Activated CD4-positive, alpha-beta T cell treated with anti-CD3 and anti-CD28 coated beads, Interleukin-2, amount 10 ng/mL, durations not matched to agents 7 days and 5 days (primary cell): ENCODE data around the gene KCP. TPM values are rescaled to one million over a fixed set of nuclear protein-coding genes. Genes with fewer than 3 reads are reported as not detected.

Experiments
- CTCF ChIA-PET: fragments of 350-600 bp; sonication (Branson Sonifier 250); formaldehyde crosslinking; loops from one replicate; lab custom pipeline; 2021; ENCODE audit warnings: antibody characterized with exemption; lab: Charles Lee
- POLR2A ChIA-PET: fragments of 350-600 bp; sonication (Branson Sonifier 250); formaldehyde crosslinking; loops from one replicate; lab custom pipeline; 2021; ENCODE audit warnings: antibody characterized with exemption; lab: Charles Lee
- DNase-seq: peaks from one replicate; pipeline ENCODE4 v3.0.0-alpha.2; 2020
- H3K27ac Mint-ChIP-seq: one replicate; pipeline ENCODE4 v1.8.0; 2021; ENCODE audit warnings: mild to moderate bottlenecking, moderate library complexity, mixed read lengths
- H3K27me3 Mint-ChIP-seq: one replicate; pipeline ENCODE4 v1.8.0; 2021; ENCODE audit warnings: mixed read lengths
- H3K36me3 Mint-ChIP-seq: one replicate; pipeline ENCODE4 v1.8.0; 2021; ENCODE audit warnings: low read depth, mixed read lengths
- H3K4me1 Mint-ChIP-seq: one replicate; pipeline ENCODE4 v1.8.0; 2021; ENCODE audit warnings: mixed read lengths
- H3K4me3 Mint-ChIP-seq: one replicate; pipeline ENCODE4 v1.8.0; 2021; ENCODE audit warnings: mild to moderate bottlenecking, moderate library complexity, mixed read lengths
- H3K9me3 Mint-ChIP-seq: one replicate; pipeline ENCODE4 v1.8.0; 2021; ENCODE audit warnings: mixed read lengths
- total RNA-seq, 2 experiments: library from RNA; stranded (reverse); gene quantifications; one replicate each; pipeline ENCODE4 v1.2.3, GENCODE V29; 2021

KCP gene
- total RNA-seq, 2 experiments from 2014 or later: 0.10 to 0.12 TPM

DNA sequence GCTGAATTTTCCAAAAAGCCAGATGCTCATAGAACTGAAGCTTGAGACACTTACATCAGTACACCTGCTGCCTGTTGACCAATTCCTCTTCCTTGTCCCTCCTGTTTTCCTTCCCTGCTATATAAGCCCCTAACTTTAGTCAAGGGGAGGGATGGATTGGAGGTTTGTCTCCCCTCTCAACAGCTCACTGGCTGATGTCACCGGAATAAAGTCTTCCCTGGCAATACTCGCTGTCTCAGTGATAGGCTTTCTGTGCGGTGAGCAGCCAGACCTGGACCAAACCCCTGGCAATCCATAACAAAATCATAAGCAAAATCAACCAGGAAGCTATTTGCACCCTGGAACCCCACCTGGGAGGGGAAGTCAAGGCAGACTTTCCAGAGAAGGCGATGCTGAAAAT, 26.3 kb upstream of the KCP start:
- ChIA-PET CTCF (interaction anchor here (0.6 kb wide), 1 partner anchor 420 kb away, joined by 3 read pairs; no protein-coding TSS in a partner anchor), POLR2A (no interaction called here)
- peak overlapping the region; percentile 69 for H3K4me3 Mint-ChIP-seq
- no peak for DNase-seq
- no peaks in the 10 kb centered on the region for H3K9me3 Mint-ChIP-seq
- H3K27ac Mint-ChIP-seq: peak overlapping the region; percentile 74
- H3K4me1 Mint-ChIP-seq: peaks cover 49% of the 10 kb centered on the region
- H3K36me3 Mint-ChIP-seq: peaks cover 4% of the 10 kb centered on the region
- H3K27me3 Mint-ChIP-seq: peaks cover 20% of the 10 kb centered on the region

DNA sequence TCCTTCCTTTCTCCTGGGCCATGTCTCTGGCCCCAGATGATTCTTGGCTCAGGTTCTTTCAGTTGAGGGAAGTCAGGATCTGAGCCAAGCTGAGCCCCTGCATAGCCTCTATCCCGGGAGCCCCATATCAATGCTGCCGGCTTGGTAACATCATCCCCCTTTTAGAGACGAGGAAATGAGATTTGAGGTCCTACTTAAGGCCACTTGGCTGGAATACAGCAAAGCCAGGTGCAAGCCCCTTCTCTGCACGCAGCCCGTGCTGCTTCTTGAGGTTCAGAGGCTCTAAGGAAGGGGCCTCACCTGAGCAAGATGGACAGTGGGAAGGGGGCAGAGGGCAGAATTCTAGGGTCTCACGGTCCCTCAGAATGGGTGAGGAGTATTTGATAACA, 24.8 kb upstream of the KCP start:
- ChIA-PET POLR2A (no interaction called here), CTCF (no interaction called here)
- H3K36me3 Mint-ChIP-seq: peaks cover 4% of the 10 kb centered on the region
- H3K4me3 Mint-ChIP-seq: no peak overlapping the region
- H3K9me3 Mint-ChIP-seq: no peaks in the 10 kb centered on the region
- peaks cover 36% of the 10 kb centered on the region for H3K4me1 Mint-ChIP-seq
- DNase-seq: no peak
- peaks cover 20% of the 10 kb centered on the region for H3K27me3 Mint-ChIP-seq
- H3K27ac Mint-ChIP-seq: no peak overlapping the region

DNA sequence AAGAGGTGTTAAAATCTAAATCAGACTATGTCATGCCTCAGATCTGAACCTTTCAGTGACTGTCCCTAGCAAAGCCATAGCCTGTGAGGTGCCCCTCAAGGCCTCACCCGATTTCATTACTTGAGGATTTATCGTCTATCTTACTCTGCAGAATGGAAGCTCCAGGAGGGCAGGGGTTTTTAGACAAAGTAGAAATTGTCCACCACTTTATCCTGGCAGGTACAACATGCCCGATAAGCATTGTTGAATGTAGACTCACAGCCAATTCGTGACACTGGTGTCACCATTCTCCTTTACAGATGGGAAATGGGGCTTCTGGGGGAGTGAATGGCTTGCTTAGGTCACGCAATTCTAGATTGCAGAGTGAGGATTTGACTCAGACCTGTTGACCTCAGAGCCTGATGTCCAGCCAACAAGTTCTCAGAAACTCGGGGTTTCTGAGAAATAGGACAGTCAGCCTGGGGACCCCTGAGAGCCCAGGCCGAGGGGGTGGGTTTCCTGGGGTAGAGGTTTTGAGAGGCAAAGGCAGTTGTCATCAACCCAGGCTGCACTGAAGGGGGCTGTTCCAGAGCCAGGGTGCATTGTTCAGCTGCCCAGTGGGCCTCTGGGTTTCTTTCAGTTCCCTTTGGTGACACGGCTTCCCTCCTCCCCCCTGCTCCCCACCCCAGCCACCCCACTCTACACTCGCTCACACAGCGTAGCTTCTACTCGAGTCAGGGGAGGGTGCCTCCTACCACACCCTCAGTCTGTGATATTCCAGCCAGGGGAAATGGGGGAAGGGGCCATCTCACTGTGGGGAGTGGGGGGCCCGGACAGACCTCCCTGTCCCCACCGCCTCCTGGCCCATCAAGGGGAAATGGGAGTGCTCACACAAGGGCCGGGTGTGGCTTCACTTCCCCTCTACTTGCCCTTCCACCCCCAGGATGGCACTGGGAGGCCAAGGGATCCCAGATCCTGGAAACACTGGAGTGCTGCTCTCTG, 24.1 kb upstream of the KCP start:
- H3K4me1 Mint-ChIP-seq: peaks cover 29% of the 10 kb centered on the region
- no peak overlapping the region for H3K4me3 Mint-ChIP-seq
- ChIA-PET POLR2A (no interaction called here), CTCF (interaction anchor here (1.6 to 2.0 kb wide), 2 partner anchors 71 to 120 kb away, joined by 5 read pairs; partner anchors contain the start of gene TNPO3)
- peaks cover 20% of the 10 kb centered on the region for H3K27me3 Mint-ChIP-seq
- DNase-seq: no peak
- H3K36me3 Mint-ChIP-seq: peaks cover 4% of the 10 kb centered on the region
- no peaks in the 10 kb centered on the region for H3K9me3 Mint-ChIP-seq
- no peak overlapping the region for H3K27ac Mint-ChIP-seq

DNA sequence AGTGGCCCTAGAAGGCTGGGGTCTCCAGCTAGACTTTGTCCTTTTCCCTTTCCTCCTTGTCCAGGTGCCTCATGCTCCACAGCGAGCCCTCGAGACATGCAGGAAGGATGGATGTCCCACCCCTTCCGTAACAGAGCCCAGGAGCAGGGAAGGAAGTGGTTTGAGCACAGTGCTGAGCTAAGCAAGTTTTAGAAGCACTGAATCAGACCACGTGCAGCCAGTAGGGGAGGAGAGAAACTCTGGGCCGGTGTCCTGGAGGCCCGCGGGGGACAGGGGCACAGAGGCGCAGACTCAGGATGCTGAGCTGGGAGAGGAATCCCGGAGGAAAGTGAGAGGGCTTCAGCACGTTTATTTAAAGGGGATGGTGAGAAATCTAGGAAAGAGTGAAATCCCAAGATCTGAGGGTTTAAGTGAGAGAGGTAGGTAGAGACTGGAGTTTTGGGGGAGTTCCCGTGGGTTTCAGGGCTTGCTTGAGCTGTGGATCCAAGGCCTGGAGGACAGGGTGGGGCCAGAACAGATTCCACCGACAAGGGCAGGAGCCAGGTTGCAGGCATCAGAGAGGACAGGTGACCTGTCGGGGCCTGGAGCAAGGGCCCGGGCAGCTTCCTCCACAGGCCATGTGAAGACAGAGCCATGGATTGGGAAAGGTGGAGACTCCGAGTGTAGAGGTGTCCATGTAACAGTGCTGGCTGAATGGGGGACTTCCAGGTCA, 22.8 kb upstream of the KCP start:
- POLR2A ChIA-PET: interaction anchor here (0.6 kb wide), 1 partner anchor 110 kb away, joined by 9 read pairs; no protein-coding TSS in a partner anchor
- H3K4me3 Mint-ChIP-seq: no peak overlapping the region
- peaks cover 16% of the 10 kb centered on the region for H3K27me3 Mint-ChIP-seq
- CTCF ChIA-PET: interaction anchor here (0.6 to 2.0 kb wide), 12 partner anchors 11 to 1538 kb away, joined by 3 to 6 read pairs (median 4); partner anchors contain the start of gene TNPO3
- peak; percentile 62 for DNase-seq
- peaks cover 2% of the 10 kb centered on the region for H3K36me3 Mint-ChIP-seq
- H3K9me3 Mint-ChIP-seq: no peaks in the 10 kb centered on the region
- peaks cover 22% of the 10 kb centered on the region for H3K4me1 Mint-ChIP-seq
- H3K27ac Mint-ChIP-seq: peak overlapping the region; percentile 87

DNA sequence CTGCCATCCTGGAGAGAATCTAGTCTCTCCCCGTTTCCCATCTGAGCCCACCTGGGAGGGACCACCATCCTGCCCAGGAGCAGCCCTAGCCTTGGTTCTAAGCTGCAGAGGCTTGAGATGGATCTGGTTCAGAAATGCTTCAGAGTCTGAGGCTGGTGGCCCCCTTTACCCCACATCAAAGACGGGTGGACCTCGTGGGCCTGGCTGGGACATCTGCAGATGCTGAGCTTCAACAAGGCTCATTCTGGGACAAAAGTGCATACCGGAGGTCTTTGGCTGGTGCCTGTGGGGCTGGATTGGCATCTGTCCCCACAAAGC, 22.3 kb upstream of the KCP start:
- Mint-ChIP-seq H3K4me3 (no peak overlapping the region), H3K9me3 (no peaks in the 10 kb centered on the region), H3K4me1 (peaks cover 22% of the 10 kb centered on the region), H3K27me3 (peaks cover 15% of the 10 kb centered on the region), H3K36me3 (peaks cover 2% of the 10 kb centered on the region), H3K27ac (peak overlapping the region; percentile 2)
- DNase-seq: no peak
- ChIA-PET POLR2A (interaction anchor here (0.6 kb wide), 1 partner anchor 110 kb away, joined by 9 read pairs; no protein-coding TSS in a partner anchor), CTCF (interaction anchor here (0.6 to 2.0 kb wide), 12 partner anchors 11 to 473 kb away, joined by 3 to 7 read pairs (median 4); partner anchors contain the start of gene TNPO3)

DNA sequence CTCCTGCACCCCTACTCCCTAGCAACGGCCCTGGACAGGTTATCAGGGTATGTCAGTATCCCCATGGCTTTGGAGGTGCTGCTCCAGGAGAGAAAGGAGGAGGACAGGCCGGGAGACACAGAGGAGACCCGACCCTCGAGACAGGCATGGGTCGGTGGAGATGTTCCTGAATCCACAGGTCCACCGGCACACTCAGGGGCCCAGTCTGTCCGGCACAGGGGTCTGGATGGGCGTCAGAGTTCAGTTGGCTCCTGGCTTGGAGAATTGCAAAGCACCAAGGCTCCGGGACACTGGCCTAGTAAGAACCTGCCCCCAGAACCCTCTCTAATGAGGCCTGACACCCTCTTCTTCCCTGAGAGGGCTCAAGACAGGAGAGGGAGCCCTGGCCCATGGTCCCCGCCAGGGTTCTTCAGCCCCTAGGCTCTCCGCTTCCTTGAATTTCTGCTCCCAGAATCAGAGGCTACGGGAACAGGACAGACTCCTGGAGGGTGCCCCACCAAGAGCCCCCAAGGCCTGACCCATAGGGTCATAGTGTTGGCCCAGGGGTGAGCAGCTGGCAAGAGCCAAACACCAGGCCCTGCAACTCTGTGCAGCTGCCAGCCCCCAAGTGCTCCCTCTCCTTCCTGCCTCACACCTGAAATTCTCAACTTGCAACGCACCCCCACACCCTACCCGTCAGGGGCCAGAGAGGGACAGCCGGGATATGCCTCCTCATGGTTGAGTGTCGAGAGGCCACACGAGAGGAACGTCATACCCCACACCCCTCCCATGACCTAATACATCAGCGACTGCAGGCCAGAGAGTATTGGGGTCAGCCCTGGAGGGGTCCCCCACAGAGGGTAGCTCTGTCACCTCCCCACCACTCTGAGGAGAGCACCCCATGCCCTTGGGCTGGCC, 21.7 kb upstream of the KCP start:
- Mint-ChIP-seq H3K4me1 (peaks cover 19% of the 10 kb centered on the region), H3K27ac (peak overlapping the region; percentile 68), H3K9me3 (no peaks in the 10 kb centered on the region), H3K4me3 (no peak overlapping the region), H3K27me3 (peaks cover 12% of the 10 kb centered on the region), H3K36me3 (peaks cover 2% of the 10 kb centered on the region)
- no peak for DNase-seq
- CTCF ChIA-PET: interaction anchor here (0.6 to 1.6 kb wide), 9 partner anchors 10 to 458 kb away, joined by 3 to 7 read pairs (median 5); no protein-coding TSS in a partner anchor
- POLR2A ChIA-PET: interaction anchor here (0.6 kb wide), 1 partner anchor 109 kb away, joined by 9 read pairs; no protein-coding TSS in a partner anchor

DNA sequence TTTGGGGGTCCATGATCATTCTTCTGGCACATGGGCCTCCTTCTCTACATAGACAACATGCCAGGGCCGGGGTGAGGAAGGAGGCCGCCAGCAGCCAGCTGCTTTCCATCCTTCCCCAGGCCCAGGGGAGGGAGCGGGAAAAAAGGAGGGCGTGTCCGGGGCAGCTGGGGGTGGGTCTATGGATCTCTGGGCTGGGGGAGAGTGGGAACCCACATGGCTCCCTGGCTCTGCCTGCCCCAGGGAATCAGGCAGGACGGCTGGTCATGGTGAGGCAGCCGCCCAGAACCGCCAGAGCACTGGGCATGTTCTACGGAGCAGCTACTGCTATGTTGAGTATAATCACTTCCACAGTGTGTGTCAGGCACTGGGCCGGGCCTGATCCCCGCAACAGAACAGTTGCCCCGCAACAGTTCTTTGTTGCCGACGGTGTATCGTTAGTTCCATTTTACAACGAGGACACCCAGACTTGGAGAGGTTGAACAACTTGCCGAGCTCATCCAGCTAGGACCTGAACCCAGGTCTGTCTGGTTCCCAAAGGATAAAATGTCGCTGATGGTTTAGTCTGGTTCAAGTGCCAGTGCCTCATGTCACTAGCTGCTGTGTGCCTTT, 20.8 kb upstream of the KCP start:
- no peak overlapping the region for H3K27ac Mint-ChIP-seq
- CTCF ChIA-PET: interaction anchor here (1.2 kb wide), 1 partner anchor 9 kb away, joined by 4 read pairs; no protein-coding TSS in a partner anchor
- peaks cover 6% of the 10 kb centered on the region for H3K27me3 Mint-ChIP-seq
- peaks cover 2% of the 10 kb centered on the region for H3K36me3 Mint-ChIP-seq
- DNase-seq: no peak
- POLR2A ChIA-PET: no interaction called here
- no peak overlapping the region for H3K4me3 Mint-ChIP-seq
- peaks cover 15% of the 10 kb centered on the region for H3K4me1 Mint-ChIP-seq
- no peaks in the 10 kb centered on the region for H3K9me3 Mint-ChIP-seq

DNA sequence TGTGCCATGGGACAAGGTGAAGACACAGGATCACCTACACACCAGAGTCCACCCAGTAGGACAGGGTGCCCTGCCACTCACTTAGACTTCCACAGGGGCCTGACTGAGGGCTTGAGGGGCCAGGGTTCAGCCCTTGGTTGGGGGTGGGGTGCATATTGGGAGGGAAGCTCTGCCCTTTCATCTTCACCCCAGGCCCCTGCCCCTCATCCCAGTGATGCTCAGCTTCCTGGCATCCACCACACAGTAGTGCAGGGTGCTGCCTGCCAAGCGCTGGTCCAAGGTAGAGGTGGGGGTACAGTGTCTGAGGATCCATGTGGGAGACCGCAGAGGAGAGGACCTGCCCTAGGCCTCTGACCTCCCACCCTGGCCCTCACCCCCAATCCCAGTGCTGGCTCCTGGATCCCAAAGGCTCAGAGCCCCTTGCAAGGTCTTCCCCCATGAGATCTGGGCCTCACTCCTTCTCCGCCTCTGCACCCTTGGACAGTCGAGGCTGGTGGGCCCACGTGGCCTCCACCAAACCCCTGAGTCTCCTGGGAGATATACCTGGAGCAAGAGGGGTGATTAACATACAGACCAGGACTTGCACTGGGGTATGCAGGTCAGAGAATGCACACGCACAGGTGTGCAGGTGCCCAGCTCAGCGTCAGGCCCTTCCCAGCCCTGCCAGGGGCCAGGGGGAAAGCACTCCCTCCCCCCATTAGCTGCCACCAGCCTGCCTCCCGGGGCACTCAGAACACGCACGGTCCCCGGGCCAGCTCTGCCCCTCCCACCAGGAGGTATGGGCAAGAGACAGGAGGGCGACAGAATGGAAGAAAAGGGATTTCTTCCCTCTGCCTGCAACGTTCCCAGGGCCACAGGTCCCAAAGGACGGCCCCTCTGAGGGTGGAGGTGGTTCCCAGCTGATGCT, 18.6 kb upstream of the KCP start:
- H3K4me3 Mint-ChIP-seq: no peak overlapping the region
- POLR2A ChIA-PET: no interaction called here
- no peak for DNase-seq

DNA sequence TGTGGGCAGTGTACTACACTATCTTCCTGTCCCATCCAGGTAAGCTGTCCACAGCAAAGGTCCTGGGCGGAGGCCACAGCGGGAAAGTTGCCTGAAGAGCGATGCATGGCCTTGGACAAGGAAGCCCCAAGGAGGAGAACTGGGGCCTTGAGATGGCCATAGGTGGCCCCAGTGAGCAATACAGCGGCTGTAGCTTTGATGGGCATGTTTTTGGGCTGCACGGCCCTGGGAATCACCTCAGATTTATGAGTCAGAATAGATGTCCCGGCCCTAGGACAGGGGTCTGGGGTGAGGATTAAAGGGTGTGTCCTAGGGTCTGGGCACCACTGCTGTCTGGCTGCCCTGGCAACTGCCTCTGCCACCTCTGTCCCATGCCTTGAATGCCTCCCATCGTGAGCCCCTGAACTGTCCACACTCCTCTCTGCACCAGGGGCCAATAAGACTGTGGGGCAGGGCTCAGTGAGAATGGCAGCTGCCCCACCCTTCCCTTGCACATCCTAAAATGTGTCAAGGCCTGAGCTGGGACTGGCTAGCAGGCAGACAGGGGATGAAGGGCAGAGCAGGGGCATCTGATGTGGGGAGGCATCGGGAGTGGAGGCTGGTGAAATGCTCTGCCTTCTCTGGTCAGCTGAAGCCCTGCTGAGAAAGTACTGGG, 17.8 kb upstream of the KCP start:
- Mint-ChIP-seq H3K4me3 (no peak overlapping the region), H3K27me3 (peaks cover 11% of the 10 kb centered on the region), H3K27ac (no peak overlapping the region), H3K9me3 (no peaks in the 10 kb centered on the region), H3K4me1 (peaks cover 9% of the 10 kb centered on the region), H3K36me3 (peaks cover 1% of the 10 kb centered on the region)
- DNase-seq: no peak
- CTCF ChIA-PET: interaction anchor here (0.8 kb wide), 1 partner anchor 129 kb away, joined by 3 read pairs; no protein-coding TSS in a partner anchor
- POLR2A ChIA-PET: no interaction called here

More for the DNA sequence above, 18.6 kb upstream of the KCP start:
- no peak overlapping the region for H3K27ac Mint-ChIP-seq
- peaks cover 2% of the 10 kb centered on the region for H3K36me3 Mint-ChIP-seq
- CTCF ChIA-PET: interaction anchor here (0.7 to 0.8 kb wide), 2 partner anchors 15 to 130 kb away, joined by 3 read pairs; no protein-coding TSS in a partner anchor
- H3K4me1 Mint-ChIP-seq: peaks cover 15% of the 10 kb centered on the region
- H3K27me3 Mint-ChIP-seq: peaks cover 7% of the 10 kb centered on the region
- no peaks in the 10 kb centered on the region for H3K9me3 Mint-ChIP-seq

DNA sequence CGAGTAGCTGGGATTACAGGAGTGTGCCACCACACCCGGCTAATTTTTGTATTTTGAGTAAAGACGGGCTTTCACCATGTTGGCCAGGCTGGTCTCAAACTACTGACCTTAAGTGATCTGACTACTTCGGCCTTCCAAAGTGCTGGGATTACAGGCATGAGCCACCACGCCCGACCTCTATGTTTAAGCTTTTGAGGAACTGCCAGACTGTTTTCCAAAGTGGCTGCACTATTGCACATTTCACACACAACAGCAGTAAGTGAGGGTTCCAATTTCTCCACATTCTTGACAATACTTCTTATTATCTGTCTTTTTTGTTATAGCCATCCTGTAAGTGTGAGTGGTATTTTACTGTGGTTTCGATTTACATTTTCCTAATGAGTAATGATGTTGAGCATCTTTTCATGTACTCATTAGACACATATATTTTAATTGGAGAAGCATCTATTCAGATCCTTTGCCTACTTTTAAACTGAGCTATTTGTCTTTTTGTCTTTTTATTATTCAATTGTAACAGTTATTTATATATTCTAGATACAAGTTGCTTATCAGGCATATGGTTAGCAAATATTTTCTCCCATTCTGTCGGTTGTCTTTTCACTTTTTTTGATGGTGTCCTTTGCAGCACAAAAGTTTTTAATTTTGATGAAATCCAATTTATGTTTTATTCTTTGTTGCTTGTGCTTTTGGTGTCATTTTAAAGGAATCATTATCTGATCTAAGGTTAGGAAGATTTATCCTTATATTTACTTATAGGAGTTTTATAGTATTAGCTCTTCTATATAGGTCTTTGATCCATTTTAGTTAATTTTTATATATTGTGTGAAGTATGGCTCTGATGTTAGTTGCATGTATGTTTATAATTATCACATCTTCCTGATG, 14.4 kb upstream of the KCP start:
- Mint-ChIP-seq H3K27ac (no peak overlapping the region), H3K9me3 (no peaks in the 10 kb centered on the region), H3K4me3 (no peak overlapping the region), H3K27me3 (peaks cover 24% of the 10 kb centered on the region), H3K4me1 (no peaks in the 10 kb centered on the region), H3K36me3 (no peaks in the 10 kb centered on the region)
- DNase-seq: no peak
- POLR2A ChIA-PET: no interaction called here
- CTCF ChIA-PET: interaction anchor here (1.1 kb wide), 1 partner anchor 14 kb away, joined by 3 read pairs; no protein-coding TSS in a partner anchor
